ENCODE measurements around the gene SLC38A9. TPM values are rescaled to one million over a fixed set of nuclear protein-coding genes. Genes with fewer than 3 reads are reported as not detected.
A peak's percentile ranks its signal among the peaks of the same experiment; 100 is the strongest.
"Not testable (repeated sequence)": the region's sequence is repeated elsewhere in the genome, so short reads cannot be mapped to it uniquely, and the experiment has no call there.

The SLC38A9 gene, protein sequence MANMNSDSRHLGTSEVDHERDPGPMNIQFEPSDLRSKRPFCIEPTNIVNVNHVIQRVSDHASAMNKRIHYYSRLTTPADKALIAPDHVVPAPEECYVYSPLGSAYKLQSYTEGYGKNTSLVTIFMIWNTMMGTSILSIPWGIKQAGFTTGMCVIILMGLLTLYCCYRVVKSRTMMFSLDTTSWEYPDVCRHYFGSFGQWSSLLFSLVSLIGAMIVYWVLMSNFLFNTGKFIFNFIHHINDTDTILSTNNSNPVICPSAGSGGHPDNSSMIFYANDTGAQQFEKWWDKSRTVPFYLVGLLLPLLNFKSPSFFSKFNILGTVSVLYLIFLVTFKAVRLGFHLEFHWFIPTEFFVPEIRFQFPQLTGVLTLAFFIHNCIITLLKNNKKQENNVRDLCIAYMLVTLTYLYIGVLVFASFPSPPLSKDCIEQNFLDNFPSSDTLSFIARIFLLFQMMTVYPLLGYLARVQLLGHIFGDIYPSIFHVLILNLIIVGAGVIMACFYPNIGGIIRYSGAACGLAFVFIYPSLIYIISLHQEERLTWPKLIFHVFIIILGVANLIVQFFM
- total RNA-seq, result 10 to 100 TPM; 20.2 to 28.1 (median 20.6) TPM
- long read RNA-seq, donor 1, transcript SLC38A9-202 (16 exons, 2,927 nt), result major isoform, 5 of 10 reads
- long read RNA-seq, donor 1, partial matches to known transcripts, result 0 of 10 reads
- long read RNA-seq, donor 1, other reads (novel, unspliced or antisense), result 5 of 10 reads
- long read RNA-seq, donor 2, partial matches to known transcripts, result 0 of 7 reads
- long read RNA-seq, donor 2, other reads (novel, unspliced or antisense), result 4 of 7 reads

DNA sequence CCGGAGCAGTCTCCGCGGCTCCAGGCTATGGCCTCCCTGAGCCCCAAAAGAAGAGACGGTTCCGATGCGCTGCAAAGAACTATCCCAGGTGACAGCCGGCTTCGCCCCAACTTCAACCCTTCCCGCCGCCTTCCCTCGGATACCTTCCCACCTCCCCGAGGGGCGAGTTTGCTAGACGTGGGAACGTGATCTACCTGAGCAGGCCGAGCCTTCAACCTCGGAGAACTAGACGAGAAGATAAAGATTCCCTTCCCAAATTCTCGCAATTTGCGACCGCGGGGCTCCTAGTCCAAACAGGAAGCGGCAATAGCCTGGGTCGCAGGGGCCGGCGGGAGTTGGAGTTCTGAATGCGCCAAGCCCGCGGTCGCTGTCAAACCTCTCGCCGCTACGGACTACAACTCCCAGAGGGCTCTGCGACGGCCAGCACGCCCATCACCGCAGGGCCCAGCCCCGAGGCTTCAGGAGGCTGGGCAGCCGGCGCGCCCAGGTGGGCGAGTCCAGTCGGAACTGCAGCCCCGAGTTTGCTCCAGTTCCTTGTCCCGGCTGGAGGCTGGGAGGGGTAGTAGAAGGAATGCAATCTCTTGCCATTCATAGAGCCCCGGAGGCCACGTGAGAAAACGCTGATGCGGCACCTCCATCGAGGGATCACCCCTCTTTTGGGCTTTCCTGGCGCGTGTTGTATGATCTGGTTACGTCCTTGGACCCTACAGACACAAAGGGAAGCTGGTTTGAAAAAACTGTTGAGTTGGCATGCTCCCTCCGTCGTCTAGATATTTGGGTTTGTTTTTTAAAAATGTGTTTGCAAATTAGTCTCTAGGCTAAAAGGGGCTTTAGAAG lies at the start of gene SLC38A9:
SLC38A9 (minus strand) TSS at position 302 of the 837 bp plus-strand sequence. CDS start 14,366 bp downstream, outside the sequence.
- Histone ChIP-seq H3K4me3 (peak within 1 kb of the TSS; percentile 57), H3K9me3 (no peaks in the 10 kb centered on the region), H3K4me1 (ENCODE audit: low read depth) (no peaks in the 10 kb centered on the region), H3K36me3 (ENCODE audit: low read depth) (no peaks in the 10 kb centered on the region)
- DNase-seq (peak; percentile 97 to 98 (median 97)), ATAC-seq (peak; percentile 99)
- intact Hi-C loops (cut with DNase I, micrococcal nuclease), result no loop called here
- TF ChIP-seq, protein P1, sequence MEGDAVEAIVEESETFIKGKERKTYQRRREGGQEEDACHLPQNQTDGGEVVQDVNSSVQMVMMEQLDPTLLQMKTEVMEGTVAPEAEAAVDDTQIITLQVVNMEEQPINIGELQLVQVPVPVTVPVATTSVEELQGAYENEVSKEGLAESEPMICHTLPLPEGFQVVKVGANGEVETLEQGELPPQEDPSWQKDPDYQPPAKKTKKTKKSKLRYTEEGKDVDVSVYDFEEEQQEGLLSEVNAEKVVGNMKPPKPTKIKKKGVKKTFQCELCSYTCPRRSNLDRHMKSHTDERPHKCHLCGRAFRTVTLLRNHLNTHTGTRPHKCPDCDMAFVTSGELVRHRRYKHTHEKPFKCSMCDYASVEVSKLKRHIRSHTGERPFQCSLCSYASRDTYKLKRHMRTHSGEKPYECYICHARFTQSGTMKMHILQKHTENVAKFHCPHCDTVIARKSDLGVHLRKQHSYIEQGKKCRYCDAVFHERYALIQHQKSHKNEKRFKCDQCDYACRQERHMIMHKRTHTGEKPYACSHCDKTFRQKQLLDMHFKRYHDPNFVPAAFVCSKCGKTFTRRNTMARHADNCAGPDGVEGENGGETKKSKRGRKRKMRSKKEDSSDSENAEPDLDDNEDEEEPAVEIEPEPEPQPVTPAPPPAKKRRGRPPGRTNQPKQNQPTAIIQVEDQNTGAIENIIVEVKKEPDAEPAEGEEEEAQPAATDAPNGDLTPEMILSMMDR (IDR thresholded peaks at IDR 0.05), result no peak

DNA sequence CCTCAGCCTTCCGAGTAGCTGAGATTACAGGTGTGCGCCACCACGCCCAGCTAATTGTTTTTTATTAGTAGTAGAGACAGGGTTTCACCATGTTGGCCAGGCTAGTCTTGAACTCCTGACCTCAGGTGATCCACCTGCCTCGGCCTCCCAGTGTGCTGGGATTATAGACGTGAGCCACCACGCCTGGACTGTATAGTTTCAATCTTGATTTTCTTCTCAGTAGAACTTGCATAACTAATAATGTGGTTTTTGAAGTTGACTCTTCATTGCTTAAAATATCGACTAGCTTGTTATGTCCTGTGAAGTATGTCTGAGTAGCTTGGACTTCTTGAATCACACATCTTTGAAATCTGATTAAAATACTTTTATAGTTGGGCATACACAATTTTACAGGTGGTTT lies 49.6 kb upstream of the SLC38A9 start:
- H3K4me3 ChIP-seq; intact Hi-C loops (cut with DNase I, micrococcal nuclease); H3K9me3 ChIP-seq; DNase-seq; H3K36me3 ChIP-seq (ENCODE audit: low read depth); ATAC-seq; H3K4me1 ChIP-seq (ENCODE audit: low read depth): not testable (repeated sequence)

DNA sequence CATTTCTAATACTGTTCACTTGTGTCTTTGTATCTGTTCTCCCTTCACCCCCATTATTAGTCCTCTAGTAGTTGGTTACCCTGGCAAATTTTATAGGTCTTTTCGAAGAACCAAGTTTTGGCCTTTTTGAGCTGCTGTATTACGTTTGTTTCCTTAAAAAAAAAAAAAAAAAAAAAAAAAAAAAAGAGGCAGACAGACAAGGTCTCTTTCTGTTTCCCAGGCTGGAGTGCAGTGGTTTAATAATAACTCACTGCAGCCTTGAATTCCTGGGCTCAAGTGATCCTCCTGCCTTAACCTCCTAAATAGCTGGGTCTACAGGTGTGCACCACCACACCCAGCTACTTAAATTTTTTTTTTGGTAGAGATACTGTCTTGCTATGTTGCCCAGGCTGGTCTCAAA lies 46.6 kb upstream of the SLC38A9 start:
- Histone ChIP-seq H3K36me3 (ENCODE audit: low read depth) (no peaks in the 10 kb centered on the region), H3K9me3 (no peaks in the 10 kb centered on the region), H3K4me3 (no peak overlapping the region), H3K4me1 (ENCODE audit: low read depth) (no peaks in the 10 kb centered on the region)
- TF ChIP-seq, protein P1 (IDR thresholded peaks at IDR 0.05), result no peak
- intact Hi-C loops (cut with DNase I, micrococcal nuclease), result no loop called here
- DNase-seq (no peak), ATAC-seq (no peak)

DNA sequence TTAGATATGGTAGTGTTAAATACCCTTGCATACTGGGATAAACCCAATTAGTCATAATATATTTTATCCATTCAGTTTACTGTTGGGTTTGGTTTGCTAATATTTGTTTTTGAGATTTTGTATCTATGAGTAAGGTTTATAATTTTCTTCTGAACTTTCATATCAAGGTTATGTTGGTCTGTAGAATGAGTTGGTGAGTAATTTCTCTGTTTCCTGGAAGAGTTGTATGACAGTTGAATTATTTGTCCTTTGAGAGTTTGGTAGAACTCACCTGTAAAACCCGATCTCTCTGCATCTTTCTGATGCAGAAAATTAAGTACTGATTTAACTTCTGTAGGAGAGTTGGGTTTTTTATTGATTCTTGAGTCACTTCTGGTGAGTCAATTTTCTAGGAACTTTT lies 46.1 kb upstream of the SLC38A9 start:
- DNase-seq, result no peak
- Histone ChIP-seq H3K9me3 (no peaks in the 10 kb centered on the region), H3K36me3 (ENCODE audit: low read depth) (no peaks in the 10 kb centered on the region), H3K4me1 (ENCODE audit: low read depth) (no peaks in the 10 kb centered on the region), H3K4me3 (no peak overlapping the region)
- TF ChIP-seq, protein P1 (IDR thresholded peaks at IDR 0.05), result no peak
- intact Hi-C loops (cut with DNase I, micrococcal nuclease), result no loop called here
- ATAC-seq, result no peak

DNA sequence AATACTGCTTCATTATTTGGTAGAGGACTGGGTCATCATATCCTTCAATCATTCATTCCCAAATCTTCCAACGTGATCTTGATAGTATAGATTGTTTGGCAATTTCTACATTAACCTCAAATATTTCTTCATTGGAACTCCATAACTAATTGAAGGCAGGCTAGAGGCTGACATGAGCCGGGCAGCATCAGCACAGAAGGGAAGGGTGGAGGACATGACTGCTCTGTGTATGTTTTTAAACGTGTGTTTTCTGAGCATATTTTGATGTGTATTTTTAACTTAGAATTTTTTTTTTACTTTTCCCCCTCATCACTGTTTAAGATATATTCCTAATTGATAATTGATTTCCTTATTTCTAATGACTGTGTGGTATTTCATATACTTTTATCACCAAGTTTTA lies 38.4 kb upstream of the SLC38A9 start:
- DNase-seq (no peak), ATAC-seq (no peak)
- TF ChIP-seq, protein P1 (IDR thresholded peaks at IDR 0.05), result no peak
- intact Hi-C loops (cut with DNase I, micrococcal nuclease), result no loop called here
- H3K36me3 ChIP-seq (ENCODE audit: low read depth), result no peaks in the 10 kb centered on the region
- no peaks in the 10 kb centered on the region for H3K9me3 ChIP-seq
- no peaks in the 10 kb centered on the region for H3K4me1 ChIP-seq (ENCODE audit: low read depth)
- no peak overlapping the region for H3K4me3 ChIP-seq
